H1 (cell line): Measurements from ENCODE around the gene CORO2B. TPM values are rescaled to one million over a fixed set of nuclear protein-coding genes. Genes with fewer than 3 reads are reported as not detected.

Experiments used
- CTCF ChIA-PET: fragments of 300-600 bp; sonication (Branson Sonifier 250); formaldehyde crosslinking; loops from one replicate; lab custom pipeline; 2021; ENCODE audit not compliant: partially characterized antibody; lab: Charles Lee
- POLR2A ChIA-PET: fragments of 300-600 bp; sonication (Branson Sonifier 250); formaldehyde crosslinking; loops from one replicate; lab custom pipeline; 2021; ENCODE audit warnings: inconsistent platforms; ENCODE audit not compliant: partially characterized antibody; lab: Charles Lee
- DNase-seq, 2 experiments: peaks; one replicate each; pipeline versions ENCODE4 v3.0.0 to v3.0.0-alpha.2; 2010 to 2022; ENCODE audit warnings: low spot score in 2 of 2, low read depth in 1 of 2, mixed read lengths in 1 of 2
- FAIRE-seq: peaks from 2 replicates; lab custom pipeline; 2011; peaks lifted over from hg19 to GRCh38; lab: Jason Lieb, UNC
- H2AFZ ChIP-seq: 2 replicates; pipeline ENCODE4 v1.8.1; 2012; ENCODE audit warnings: low read length, inconsistent platforms
- H2AK5ac ChIP-seq: 2 replicates; pipeline ENCODE4 v1.6.1; 2013; ENCODE audit warnings: low read depth, low read length
- H2BK120ac ChIP-seq: replicated peaks from 2 replicates; pipeline ENCODE3; 2013; ENCODE audit warnings: low read depth, low read length, inconsistent platforms
- H2BK12ac ChIP-seq: 2 replicates; pipeline ENCODE4 v1.6.1; 2013; ENCODE audit warnings: low read depth, low read length
- H2BK15ac ChIP-seq: 2 replicates; pipeline ENCODE4 v1.6.1; 2013; ENCODE audit warnings: low read length
- H2BK20ac ChIP-seq: 2 replicates; pipeline ENCODE4 v1.6.1; 2013; ENCODE audit warnings: low read length
- H2BK5ac ChIP-seq: 2 replicates; pipeline ENCODE4 v1.6.1; 2013; ENCODE audit warnings: low read depth, low read length
- H3K14ac ChIP-seq: 2 replicates; pipeline ENCODE4 v1.6.1; 2013; ENCODE audit warnings: inconsistent platforms; ENCODE audit not compliant: insufficient read length
- H3K18ac ChIP-seq: 2 replicates; pipeline ENCODE4 v1.6.1; 2013; ENCODE audit warnings: low read length; ENCODE audit errors: extremely low read depth
- H3K23ac ChIP-seq: 2 replicates; pipeline ENCODE4 v1.6.1; 2013; ENCODE audit warnings: inconsistent platforms; ENCODE audit not compliant: insufficient read length
- H3K23me2 ChIP-seq: 2 replicates; pipeline ENCODE4 v1.6.1; 2013; ENCODE audit warnings: low read depth, low read length
- H3K27ac ChIP-seq: 2 replicates; pipeline ENCODE4 v1.6.1; 2011; ENCODE audit warnings: low read depth, low read length, inconsistent platforms
- H3K27me3 ChIP-seq, 4 experiments: replicated peaks in 1 of 4; 1 replicate in 1 of 4; 2 replicates in 3 of 4; pipeline versions ENCODE4 v1.6.1 to v1.8.1; 2011 to 2013; ENCODE audit warnings: low read length in 3 of 4, mild to moderate bottlenecking in 3 of 4, inconsistent platforms in 2 of 4, mixed read lengths in 2 of 4, moderate library complexity in 1 of 4; ENCODE audit not compliant: control insufficient read depth in 3 of 4, insufficient read depth in 3 of 4; ENCODE audit errors: extremely low read depth in 1 of 4
- H3K36me3 ChIP-seq, 4 experiments: 2 replicates each; pipeline versions ENCODE4 v1.6.1 to v1.8.1; 2011 to 2013; ENCODE audit warnings: mild to moderate bottlenecking in 4 of 4, low read length in 3 of 4, moderate library complexity in 2 of 4, control low read depth in 1 of 4, inconsistent platforms in 1 of 4; ENCODE audit not compliant: insufficient read depth in 4 of 4, control insufficient read depth in 2 of 4
- H3K4ac ChIP-seq: replicated peaks from 2 replicates; pipeline ENCODE3; 2013; ENCODE audit warnings: low read length, low read depth, mixed read lengths, inconsistent platforms; ENCODE audit not compliant: insufficient read length
- H3K4me1 ChIP-seq, 4 experiments: replicated peaks in 1 of 4; 1 replicate in 1 of 4; 2 replicates in 3 of 4; pipeline versions ENCODE4 v1.6.1 to v1.8.1; 2011 to 2013; ENCODE audit warnings: low read length in 3 of 4, inconsistent platforms in 2 of 4, mixed read lengths in 1 of 4; ENCODE audit not compliant: insufficient read depth in 4 of 4, control insufficient read depth in 3 of 4
- H3K4me2 ChIP-seq, 2 experiments: 2 replicates each; pipeline versions ENCODE4 v1.6.1 to v1.8.1; 2011 to 2013; ENCODE audit warnings: low read depth in 2 of 2, low read length in 2 of 2, control low read depth in 1 of 2, inconsistent platforms in 1 of 2, mild to moderate bottlenecking in 1 of 2; ENCODE audit not compliant: insufficient read depth in 1 of 2
- H3K4me3 ChIP-seq, 4 experiments: fragments of 200-600, 300-600 bp in 1 of 4; sonication (generic), shearing (Covaris generic), sonication (Bioruptor Twin) in 1 of 4; 2 replicates each; pipeline versions ENCODE4 v1.5.1 to v1.8.1; 2011 to 2016; ENCODE audit warnings: low read length in 4 of 4, low read depth in 3 of 4, control low read depth in 2 of 4, inconsistent platforms in 2 of 4, mild to moderate bottlenecking in 2 of 4, mixed read lengths in 1 of 4, moderate library complexity in 1 of 4; ENCODE audit not compliant: insufficient read depth in 2 of 4; ENCODE audit errors: extremely low read depth in 1 of 4
- H3K56ac ChIP-seq: replicated peaks from 2 replicates; pipeline ENCODE3; 2013; ENCODE audit warnings: low read depth, mild to moderate bottlenecking, mixed read lengths, low read length, inconsistent platforms; ENCODE audit not compliant: insufficient read length
- H3K79me1 ChIP-seq: 2 replicates; pipeline ENCODE4 v1.6.1; 2013; ENCODE audit warnings: low read depth, low read length, control low read depth
- H3K79me2 ChIP-seq, 2 experiments: 2 replicates each; pipeline versions ENCODE4 v1.6.1 to v1.8.1; 2012 to 2013; ENCODE audit warnings: low read length in 2 of 2, mild to moderate bottlenecking in 2 of 2, inconsistent platforms in 1 of 2; ENCODE audit not compliant: insufficient read depth in 2 of 2, control insufficient read depth in 1 of 2
- H3K9ac ChIP-seq, 4 experiments: replicated peaks in 1 of 4; 1 replicate in 1 of 4; 2 replicates in 3 of 4; pipeline versions ENCODE4 v1.6.1 to v1.8.1; 2011 to 2013; ENCODE audit warnings: low read depth in 3 of 4, low read length in 3 of 4, control low read depth in 2 of 4, mild to moderate bottlenecking in 2 of 4, moderate library complexity in 2 of 4, inconsistent platforms in 1 of 4; ENCODE audit errors: extremely low read depth in 1 of 4
- H3K9me3 ChIP-seq, 2 experiments: 2 replicates each; pipeline versions ENCODE4 v1.6.1 to v1.8.1; 2012 to 2013; ENCODE audit warnings: mild to moderate bottlenecking in 2 of 2, moderate library complexity in 2 of 2, control low read depth in 1 of 2, inconsistent platforms in 1 of 2, low read depth in 1 of 2, low read length in 1 of 2, mixed read lengths in 1 of 2; ENCODE audit not compliant: insufficient read depth in 2 of 2
- H4K20me1 ChIP-seq, 2 experiments: replicated peaks in 1 of 2; 2 replicates each; pipeline versions ENCODE3 to v1.8.1; 2011 to 2013; ENCODE audit warnings: inconsistent platforms in 2 of 2, low read length in 2 of 2, mild to moderate bottlenecking in 1 of 2; ENCODE audit not compliant: insufficient read depth in 2 of 2, control insufficient read depth in 1 of 2
- H4K5ac ChIP-seq: 2 replicates; pipeline ENCODE4 v1.6.1; 2013; ENCODE audit warnings: low read length, low read depth, mixed read lengths, inconsistent platforms; ENCODE audit not compliant: insufficient read length
- H4K8ac ChIP-seq: 2 replicates; pipeline ENCODE4 v1.8.0; 2013; ENCODE audit warnings: mild to moderate bottlenecking, moderate library complexity, low read length, inconsistent platforms; ENCODE audit not compliant: insufficient read depth; ENCODE audit errors: extremely low read depth
- H4K91ac ChIP-seq: replicated peaks from 2 replicates; pipeline ENCODE3; 2013; ENCODE audit warnings: low read length, mixed read lengths, inconsistent platforms; ENCODE audit not compliant: insufficient read length
- MAFK ChIP-seq: IDR thresholded peaks from 2 replicates; pipeline ENCODE4 v1.6.1; 2012; ENCODE audit warnings: low read depth, mild to moderate bottlenecking, improper control_type of control experiment, low read length
- RNF2 ChIP-seq: fragments of 200-900, 300-1000 bp; sonication (generic); IDR thresholded peaks from 2 replicates; pipeline ENCODE4 v1.7.1; 2016; ENCODE audit warnings: borderline replicate concordance, low read depth, mild to moderate bottlenecking, antibody characterized with exemption, low read length; ENCODE audit not compliant: poor library complexity, severe bottlenecking; ENCODE audit errors: missing control alignments
- WGBS, 2 experiments: shearing (Covaris generic) in 1 of 2; methylation state at CpG; one replicate each; pipeline versions ENCODE4 v1.1.6 to v1.1.7; 2013 to 2015; ENCODE audit warnings: low lambda C conversion rate in 2 of 2, mixed read lengths in 2 of 2, inconsistent platforms in 1 of 2, low coverage in 1 of 2, missing lambda C conversion rate in 1 of 2; ENCODE audit not compliant: insufficient replicate concordance in 2 of 2, insufficient coverage in 1 of 2, insufficient read length in 1 of 2; ENCODE audit errors: extremely low coverage in 1 of 2, missing lambda C conversion rate in 1 of 2; 5-methylcytosine and 5-hydroxymethylcytosine counted together
- polyA plus RNA-seq, 7 experiments: library from polyadenylated mRNA; depleted of rRNA in 3 of 7; stranded (reverse) in 5 of 7; unstranded in 2 of 7; fragments of >200 nt in 5 of 7; fragments of 200-250 nt in 2 of 7; gene quantifications; 1 replicate in 5 of 7; 2 replicates in 1 of 7; 4 replicates in 1 of 7; pipeline versions ENCODE4 v1.2.1 to v1.2.3, GENCODE V29; 2011 to 2013; ENCODE audit warnings: missing spikeins in 2 of 7, mixed read lengths in 2 of 7
- total RNA-seq: library from RNA; stranded (reverse); fragmentation: NEBNext Ultra II Directional; extraction: Animal tissue kit (Norgen Biotek cat#: 25700); gene quantifications from 2 replicates; pipeline ENCODE4 v1.2.1, GENCODE V29; 2021

Gene CORO2B
- total and polyA plus RNA-seq, 2 of the 8 experiments (the other 6 are each of a cell fraction or from before 2014, with no cell fraction given) = 3.4 to 6.7 TPM

DNA sequence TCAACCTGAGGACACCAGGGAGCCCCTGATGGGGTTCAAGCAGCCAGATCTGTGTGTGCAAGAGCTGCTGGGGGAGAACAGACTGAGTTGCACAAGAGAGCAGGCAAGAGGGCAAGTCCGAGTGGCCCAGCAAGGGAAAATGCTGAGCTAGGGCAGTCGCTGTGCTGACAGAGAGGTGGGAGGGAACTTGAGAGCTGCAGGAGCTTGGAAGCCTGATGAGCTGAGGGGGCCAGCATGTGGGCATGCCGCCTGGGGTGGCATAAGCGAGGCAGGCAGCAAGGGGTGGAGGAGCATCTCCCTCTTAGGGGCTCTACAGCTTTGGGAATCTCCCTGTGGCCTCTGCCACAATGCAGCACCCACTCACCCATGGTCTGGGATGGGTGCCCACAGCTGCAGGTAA, 4.7 kb upstream of the CORO2B start:
- no peak overlapping the region for H3K4me2 ChIP-seq
- H4K5ac ChIP-seq = no peak overlapping the region
- H4K20me1 ChIP-seq = no peaks in the 10 kb centered on the region
- H2AK5ac ChIP-seq = no peak overlapping the region
- no peak for FAIRE-seq
- no peak overlapping the region for H2BK12ac ChIP-seq
- H3K27me3 ChIP-seq = peaks cover 0 to 22% (median 15%) of the 10 kb centered on the region in 4 experiments; a peak in 5 of 7 replicates
- WGBS, 2 experiments = 41% methylated on average over 4 of the region's 4 CpGs; no CpG with 5 or more reads in 1 of the 2 experiments
- no peak overlapping the region for H3K18ac ChIP-seq
- no peak for TF ChIP-seq RNF2
- TF ChIP-seq MAFK = 0 out of 2 replicates have a peak, but pooled peaks have one; percentile 12
- no peak overlapping the region for H3K23ac ChIP-seq
- no peak for DNase-seq
- H2BK20ac ChIP-seq = peak overlapping the region; percentile 96; the same call in 1 of the 2 replicates
- H3K79me2 ChIP-seq = no peaks in the 10 kb centered on the region
- peak overlapping the region; percentile 41; the same call in 1 of the 2 replicates for H2BK5ac ChIP-seq
- H3K14ac ChIP-seq = no peak overlapping the region
- H3K9me3 ChIP-seq = no peaks in the 10 kb centered on the region
- H4K91ac ChIP-seq = peak overlapping the region; percentile 18
- no peak overlapping the region for H3K4me3 ChIP-seq
- H2BK120ac ChIP-seq = no peak overlapping the region
- H3K4me1 ChIP-seq = peaks cover 16 to 55% (median 34%) of the 10 kb centered on the region in 4 experiments
- H2BK15ac ChIP-seq = peak overlapping the region; percentile 81; the same call in 1 of the 2 replicates
- ChIA-PET CTCF (interaction anchor here (0.8 to 4.3 kb wide), 18 partner anchors 9 to 101 kb away, joined by 3 to 28 read pairs (median 4); no protein-coding TSS in a partner anchor), POLR2A (interaction anchor here (1.0 to 5.0 kb wide), 5 partner anchors 8 to 295 kb away, joined by 3 to 31 read pairs (median 3); no protein-coding TSS in a partner anchor)
- H3K9ac ChIP-seq = no peak overlapping the region
- H3K4ac ChIP-seq = no peak overlapping the region
- H2AFZ ChIP-seq = peak overlapping the region; percentile 36; the same call in 1 of the 2 replicates
- no peak overlapping the region for H3K27ac ChIP-seq
- H3K23me2 ChIP-seq = peaks cover 10% of the 10 kb centered on the region
- H3K36me3 ChIP-seq = no peaks in the 10 kb centered on the region
- no peak overlapping the region for H3K56ac ChIP-seq
- no peak overlapping the region for H4K8ac ChIP-seq
- H3K79me1 ChIP-seq = no peaks in the 10 kb centered on the region
